Natural killer cell (primary cell): Measurements from ENCODE around the gene PDE8B. TPM values are rescaled to one million over a fixed set of nuclear protein-coding genes. Genes with fewer than 3 reads are reported as not detected.

Experiments used
- ATAC-seq, 3 donors: fragments of 150-1000 bp in 2 of 3; fragments of 200-7000 bp in 1 of 3; cut with Tn5 transposase; 1 replicate in 1 of 3; 2 replicates in 2 of 3; pipeline ENCODE4 v1.10.0; 2021; ENCODE audit warnings: mild to moderate bottlenecking in 2 of 3, moderate library complexity in 2 of 3
- DNase-seq, 2 donors: peaks; one replicate each; pipeline versions ENCODE4 v3.0.0 to v3.0.0-alpha.2; 2013 to 2021; ENCODE audit warnings: mixed read lengths in 1 of 2
- H3K27ac ChIP-seq: one replicate; pipeline ENCODE4 v1.5.1; 2013; ENCODE audit warnings: mild to moderate bottlenecking, low read length
- H3K27me3 ChIP-seq: one replicate; pipeline ENCODE4 v1.6.1; 2013; ENCODE audit warnings: low read length; ENCODE audit not compliant: control insufficient read depth, insufficient read depth
- H3K36me3 ChIP-seq: one replicate; pipeline ENCODE4 v1.6.1; 2013; ENCODE audit warnings: low read length; ENCODE audit not compliant: control insufficient read depth, insufficient read depth
- H3K4me1 ChIP-seq: one replicate; pipeline ENCODE4 v1.6.1; 2013; ENCODE audit warnings: low read length; ENCODE audit not compliant: control insufficient read depth, insufficient read depth
- H3K4me3 ChIP-seq: one replicate; pipeline ENCODE4 v1.5.1; 2013; ENCODE audit warnings: low read length
- H3K9me3 ChIP-seq: one replicate; pipeline ENCODE4 v1.6.1; 2013; ENCODE audit warnings: low read length; ENCODE audit not compliant: control insufficient read depth, insufficient read depth
- H3K27ac Mint-ChIP-seq, 2 donors: one replicate each; pipeline ENCODE4 v1.8.0; 2022; ENCODE audit warnings: mild to moderate bottlenecking in 2 of 2, mixed read lengths in 2 of 2, moderate library complexity in 1 of 2
- H3K27me3 Mint-ChIP-seq, 2 donors: one replicate each; pipeline ENCODE4 v1.8.0; 2022; ENCODE audit warnings: low read depth in 2 of 2, mixed read lengths in 2 of 2
- H3K36me3 Mint-ChIP-seq: one replicate; pipeline ENCODE4 v1.8.0; 2022; ENCODE audit warnings: mixed read lengths
- H3K4me1 Mint-ChIP-seq, 2 donors: one replicate each; pipeline ENCODE4 v1.8.0; 2022; ENCODE audit warnings: mixed read lengths in 2 of 2
- H3K4me3 Mint-ChIP-seq: one replicate; pipeline ENCODE4 v1.8.0; 2022; ENCODE audit warnings: mild to moderate bottlenecking, moderate library complexity, mixed read lengths
- H3K9me3 Mint-ChIP-seq, 2 donors: one replicate each; pipeline ENCODE4 v1.8.0; 2022; ENCODE audit warnings: mixed read lengths in 2 of 2
- WGBS: methylation state at CpG from one replicate; pipeline ENCODE4 v1.1.7; 2013; ENCODE audit warnings: missing lambda C conversion rate; ENCODE audit not compliant: insufficient coverage; 5-methylcytosine and 5-hydroxymethylcytosine counted together
- intact Hi-C: fragments of 100-400 bp; cut with micrococcal nuclease; formaldehyde crosslinking; loops from one replicate; pipeline ENCODE4 v1.14.2; 2022
- total RNA-seq, 4 donors: library from RNA; stranded (reverse); fragments of 120-200 nt in 1 of 4; gene quantifications; one replicate each; pipeline versions ENCODE4 v1.2.3 to v1.2.4, GENCODE V29; 2013 to 2022
- TF ChIP-seq, protein P1 (sequence below): fragments of 200-600 bp; IDR thresholded peaks from one replicate; pipeline ENCODE4 v1.8.0; 2022; ENCODE audit warnings: antibody characterized with exemption

Gene PDE8B
- total RNA-seq, 3 donors from 2014 or later (not counting 1 experiment from before 2014, with no cell fraction given) = 0.23 to 0.82 TPM; not detected in 1

DNA sequence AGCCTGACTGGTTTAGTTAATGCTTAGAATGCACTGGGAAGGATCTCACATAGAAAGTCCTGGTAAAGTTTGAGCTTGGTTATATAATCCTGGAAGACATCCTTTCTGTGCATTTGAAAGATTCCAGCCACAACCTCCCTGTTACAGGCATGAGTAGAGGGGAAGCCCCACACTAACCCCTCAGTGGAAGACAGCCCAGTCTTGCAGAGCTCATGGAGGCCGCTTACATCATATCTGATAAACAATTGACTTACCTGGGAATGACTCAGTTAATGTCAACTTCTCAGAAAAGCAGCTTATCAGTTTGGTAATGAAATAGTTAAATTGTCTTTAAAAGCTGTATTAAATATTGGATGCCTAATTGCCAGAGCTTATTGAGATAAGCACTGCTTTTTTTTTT lies 28.1 kb upstream of the PDE8B start:
- intact Hi-C loops = no loop called here
- Histone ChIP-seq H3K27ac (no peak overlapping the region), H3K27me3 (peaks cover 2% of the 10 kb centered on the region), H3K36me3 (no peaks in the 10 kb centered on the region), H3K9me3 (no peaks in the 10 kb centered on the region), H3K4me3 (no peak overlapping the region), H3K4me1 (no peaks in the 10 kb centered on the region)
- H3K27me3 Mint-ChIP-seq = peaks cover 24 to 26% of the 10 kb centered on the region in 2 donors
- DNase-seq (no peak), ATAC-seq (no peak)
- TF ChIP-seq, protein P1, sequence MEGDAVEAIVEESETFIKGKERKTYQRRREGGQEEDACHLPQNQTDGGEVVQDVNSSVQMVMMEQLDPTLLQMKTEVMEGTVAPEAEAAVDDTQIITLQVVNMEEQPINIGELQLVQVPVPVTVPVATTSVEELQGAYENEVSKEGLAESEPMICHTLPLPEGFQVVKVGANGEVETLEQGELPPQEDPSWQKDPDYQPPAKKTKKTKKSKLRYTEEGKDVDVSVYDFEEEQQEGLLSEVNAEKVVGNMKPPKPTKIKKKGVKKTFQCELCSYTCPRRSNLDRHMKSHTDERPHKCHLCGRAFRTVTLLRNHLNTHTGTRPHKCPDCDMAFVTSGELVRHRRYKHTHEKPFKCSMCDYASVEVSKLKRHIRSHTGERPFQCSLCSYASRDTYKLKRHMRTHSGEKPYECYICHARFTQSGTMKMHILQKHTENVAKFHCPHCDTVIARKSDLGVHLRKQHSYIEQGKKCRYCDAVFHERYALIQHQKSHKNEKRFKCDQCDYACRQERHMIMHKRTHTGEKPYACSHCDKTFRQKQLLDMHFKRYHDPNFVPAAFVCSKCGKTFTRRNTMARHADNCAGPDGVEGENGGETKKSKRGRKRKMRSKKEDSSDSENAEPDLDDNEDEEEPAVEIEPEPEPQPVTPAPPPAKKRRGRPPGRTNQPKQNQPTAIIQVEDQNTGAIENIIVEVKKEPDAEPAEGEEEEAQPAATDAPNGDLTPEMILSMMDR = no peak
- no peaks in the 10 kb centered on the region for H3K36me3 Mint-ChIP-seq
- no peak overlapping the region for H3K4me3 Mint-ChIP-seq
- H3K4me1 Mint-ChIP-seq = no peaks in the 10 kb centered on the region
- no peaks in the 10 kb centered on the region for H3K9me3 Mint-ChIP-seq
- no CpG with 5 or more reads among the region's 1 CpG for WGBS
- H3K27ac Mint-ChIP-seq = no peak overlapping the region

DNA sequence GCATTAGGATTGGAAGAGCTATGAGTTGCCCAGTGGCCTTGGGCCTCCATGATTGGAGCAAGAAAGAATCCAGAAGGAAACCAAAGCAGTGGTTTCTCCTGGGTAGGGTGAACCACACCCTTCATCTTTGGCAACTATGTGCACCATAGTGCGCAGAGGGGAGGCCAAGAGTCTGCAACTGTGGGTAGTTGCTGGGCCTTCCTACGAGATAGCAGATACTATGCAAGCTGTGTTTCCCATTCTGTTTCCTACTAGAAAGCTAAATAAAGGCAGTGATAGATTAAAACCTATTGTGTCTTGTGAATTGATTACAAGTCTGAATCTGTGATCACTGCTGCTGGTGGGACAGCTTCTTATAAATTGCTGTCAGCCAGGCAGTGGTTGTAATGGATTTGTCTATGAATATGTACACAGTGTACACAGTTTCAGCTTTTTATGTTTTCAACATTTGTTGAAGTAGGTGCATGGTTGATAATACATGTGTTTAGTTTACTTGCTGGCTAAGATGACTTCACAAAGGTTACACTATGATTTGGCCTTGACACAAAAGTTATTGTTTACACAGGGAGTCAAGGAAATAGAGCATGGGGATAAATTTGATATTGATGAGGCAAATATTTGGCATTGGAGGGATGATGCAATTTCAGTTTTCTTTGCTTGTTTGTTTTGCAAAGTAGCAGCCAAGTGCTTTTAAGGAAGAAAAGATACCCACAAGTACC lies 23.7 kb upstream of the PDE8B start:
- H3K36me3 ChIP-seq = no peaks in the 10 kb centered on the region
- DNase-seq = no peak
- no peaks in the 10 kb centered on the region for H3K4me1 ChIP-seq
- WGBS = 86% methylated on average over 2 of the region's 2 CpGs
- TF ChIP-seq, protein P1 = no peak
- Mint-ChIP-seq H3K4me1 (no peaks in the 10 kb centered on the region), H3K4me3 (no peak overlapping the region), H3K9me3 (peaks cover 0 to 2% of the 10 kb centered on the region in 2 donors), H3K27me3 (peaks cover 21 to 27% of the 10 kb centered on the region in 2 donors), H3K36me3 (no peaks in the 10 kb centered on the region), H3K27ac (no peak overlapping the region)
- H3K27ac ChIP-seq = no peak overlapping the region
- H3K4me3 ChIP-seq = no peak overlapping the region
- intact Hi-C loops = no loop called here
- no peaks in the 10 kb centered on the region for H3K9me3 ChIP-seq
- ATAC-seq = no peak
- no peaks in the 10 kb centered on the region for H3K27me3 ChIP-seq

DNA sequence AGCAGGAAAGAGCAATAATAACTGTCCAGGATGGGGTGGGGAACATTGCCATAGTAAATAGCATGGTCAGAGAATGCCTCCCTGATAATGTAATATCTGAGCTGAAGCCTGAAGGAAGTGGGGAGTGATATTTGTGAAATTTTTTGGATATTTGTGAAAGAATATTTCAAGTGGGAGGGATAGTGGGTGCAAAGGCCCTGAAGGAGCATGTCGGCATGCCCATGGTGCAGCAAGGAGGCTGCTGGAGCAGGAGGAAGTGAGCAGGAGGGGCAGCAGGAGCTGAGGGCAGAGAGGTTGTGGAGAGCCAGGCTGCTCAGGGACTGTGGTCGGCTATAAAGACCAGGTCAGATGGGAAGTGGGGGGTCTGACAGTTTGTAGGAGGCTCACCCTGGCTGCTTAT lies 21.1 kb upstream of the PDE8B start:
- Mint-ChIP-seq H3K9me3 (peaks cover 0 to 2% of the 10 kb centered on the region in 2 donors), H3K4me1 (no peaks in the 10 kb centered on the region), H3K27ac (no peak overlapping the region), H3K36me3 (no peaks in the 10 kb centered on the region), H3K27me3 (peaks cover 19 to 22% of the 10 kb centered on the region in 2 donors), H3K4me3 (no peak overlapping the region)
- no peak overlapping the region for H3K27ac ChIP-seq
- ATAC-seq (no peak), DNase-seq (no peak)
- no peaks in the 10 kb centered on the region for H3K4me1 ChIP-seq
- H3K9me3 ChIP-seq = no peaks in the 10 kb centered on the region
- H3K4me3 ChIP-seq = no peak overlapping the region
- 88% methylated on average over 2 of the region's 2 CpGs for WGBS
- no peaks in the 10 kb centered on the region for H3K27me3 ChIP-seq
- H3K36me3 ChIP-seq = no peaks in the 10 kb centered on the region
- TF ChIP-seq, protein P1 = no peak
- intact Hi-C loops = no loop called here
